ENCODE results near the gene HSP90AB1.

The HSP90AB1 gene

GRCh38 chr6:44289726-44290260 lies 42.9 kb downstream of the HSP90AB1 start:
- DNase-seq (ENCODE audit: insufficient read length) (no peak), FAIRE-seq (no peak)
- no peak for TF ChIP-seq POLR2AphosphoS5 (IDR thresholded peaks at IDR 0.05; ENCODE audit: low read depth, low read length)
- TF ChIP-seq TAF1 (IDR thresholded peaks at IDR 0.05; ENCODE audit: borderline replicate concordance, low read depth, low read length): no peak
- TF ChIP-seq POLR2A (IDR thresholded peaks at IDR 0.05; ENCODE audit: low read depth, low read length): no peak

DNA sequence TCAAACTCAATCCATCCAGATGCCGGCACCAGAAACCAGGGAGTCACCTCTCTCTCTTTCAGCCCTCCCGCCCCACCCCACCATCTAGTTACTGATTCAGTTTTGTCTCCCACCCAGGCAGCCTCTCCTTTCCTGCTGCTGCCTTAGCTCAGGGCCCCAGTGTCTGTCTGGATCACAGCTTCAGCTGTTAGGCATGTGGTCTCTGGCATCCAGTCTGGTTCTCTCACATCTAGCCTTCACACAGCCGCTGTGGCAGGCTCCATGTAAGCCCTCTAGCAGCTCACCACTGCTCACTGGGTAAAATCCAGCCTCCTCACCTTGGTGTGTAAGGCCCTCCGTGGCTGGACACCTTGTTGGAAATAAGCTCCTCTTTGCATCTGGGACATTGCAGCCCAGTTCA lies 44.9 kb downstream of the HSP90AB1 start:
- TF ChIP-seq TAF1 (IDR thresholded peaks at IDR 0.05; ENCODE audit: borderline replicate concordance, low read depth, low read length) (no peak), POLR2AphosphoS5 (IDR thresholded peaks at IDR 0.05; ENCODE audit: low read depth, low read length) (no peak), POLR2A (IDR thresholded peaks at IDR 0.05; ENCODE audit: low read depth, low read length) (no peak)
- no peak for FAIRE-seq

GRCh38 chr6:44292661-44293365 lies 45.9 kb downstream of the HSP90AB1 start:
- TF ChIP-seq POLR2AphosphoS5 (IDR thresholded peaks at IDR 0.05; ENCODE audit: low read depth, low read length): no peak
- TF ChIP-seq POLR2A (IDR thresholded peaks at IDR 0.05; ENCODE audit: low read depth, low read length): no peak
- TF ChIP-seq TAF1 (IDR thresholded peaks at IDR 0.05; ENCODE audit: borderline replicate concordance, low read depth, low read length): no peak
- no peak for FAIRE-seq
- no peak for DNase-seq (ENCODE audit: insufficient read length)

More for the DNA sequence above, 44.9 kb downstream of the HSP90AB1 start:
- no peak for DNase-seq (ENCODE audit: insufficient read length)

- TF ChIP-seq POLR2A (IDR thresholded peaks at IDR 0.05; ENCODE audit: low read depth, low read length) (no peak), POLR2AphosphoS5 (IDR thresholded peaks at IDR 0.05; ENCODE audit: low read depth, low read length) (no peak), TAF1 (IDR thresholded peaks at IDR 0.05; ENCODE audit: borderline replicate concordance, low read depth, low read length) (no peak)
- FAIRE-seq (no peak), DNase-seq (ENCODE audit: insufficient read length) (no peak)
Observed at GRCh38 chr6:44294832-44295791, 48.2 kb downstream of the HSP90AB1 start.

GRCh38 chr6:44297063-44298038 lies 50.5 kb downstream of the HSP90AB1 start:
- TF ChIP-seq POLR2A (IDR thresholded peaks at IDR 0.05; ENCODE audit: low read depth, low read length) (no peak), POLR2AphosphoS5 (IDR thresholded peaks at IDR 0.05; ENCODE audit: low read depth, low read length) (no peak), TAF1 (IDR thresholded peaks at IDR 0.05; ENCODE audit: borderline replicate concordance, low read depth, low read length) (no peak)
- DNase-seq (ENCODE audit: insufficient read length) (no peak), FAIRE-seq (no peak)

- FAIRE-seq (no peak), DNase-seq (ENCODE audit: insufficient read length) (no peak)
- TF ChIP-seq POLR2A (IDR thresholded peaks at IDR 0.05; ENCODE audit: low read depth, low read length) (no peak; the same call in 1 of the 2 replicates), TAF1 (IDR thresholded peaks at IDR 0.05; ENCODE audit: borderline replicate concordance, low read depth, low read length) (no peak), POLR2AphosphoS5 (IDR thresholded peaks at IDR 0.05; ENCODE audit: low read depth, low read length) (no peak; the same call in 1 of the 2 replicates)
Observed at GRCh38 chr6:44298055-44298803, 51.3 kb downstream of the HSP90AB1 start.

GRCh38 chr6:44298864-44299263 lies 52.0 kb downstream of the HSP90AB1 start:
- FAIRE-seq (no peak), DNase-seq (ENCODE audit: insufficient read length) (no peak)

DNA sequence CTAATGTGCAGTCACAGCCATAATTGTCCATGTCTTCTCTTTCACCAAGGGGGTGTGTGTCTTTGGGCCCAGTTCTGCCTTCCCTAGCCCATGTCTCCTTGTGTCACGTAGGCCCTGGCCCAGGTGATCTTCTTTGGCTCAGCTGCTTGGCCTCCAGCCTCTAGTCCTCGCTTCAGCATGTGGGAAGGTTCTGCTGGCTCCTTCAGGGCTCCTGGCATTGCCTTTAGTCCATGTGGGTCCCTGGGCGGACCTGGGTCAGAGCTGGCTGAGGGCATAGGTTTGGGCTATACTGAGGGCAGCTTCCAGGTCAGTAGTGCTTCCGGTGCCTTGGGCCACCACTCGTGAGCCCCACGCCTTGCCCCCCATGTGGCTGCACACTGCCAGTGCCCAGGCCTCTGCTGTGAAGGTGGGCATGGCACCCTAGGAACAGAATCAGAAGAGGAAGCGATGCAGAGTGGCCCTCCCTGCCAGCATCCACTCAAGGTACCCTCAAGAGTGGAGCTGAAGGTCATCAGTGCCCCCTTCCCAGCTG lies 53.5 kb downstream of the HSP90AB1 start:
- DNase-seq (ENCODE audit: insufficient read length) (no peak), FAIRE-seq (no peak)
- TF ChIP-seq POLR2AphosphoS5 (IDR thresholded peaks at IDR 0.05; ENCODE audit: low read depth, low read length): no peak
- TF ChIP-seq POLR2A (IDR thresholded peaks at IDR 0.05; ENCODE audit: low read depth, low read length): no peak
- no peak for TF ChIP-seq TAF1 (IDR thresholded peaks at IDR 0.05; ENCODE audit: borderline replicate concordance, low read depth, low read length)

More at GRCh38 chr6:44298864-44299263, 52.0 kb downstream of the HSP90AB1 start:
- TF ChIP-seq POLR2A (IDR thresholded peaks at IDR 0.05; ENCODE audit: low read depth, low read length): no peak
- TF ChIP-seq TAF1 (IDR thresholded peaks at IDR 0.05; ENCODE audit: borderline replicate concordance, low read depth, low read length): no peak
- peak; percentile 22; the same call in 1 of the 2 replicates for TF ChIP-seq POLR2AphosphoS5 (IDR thresholded peaks at IDR 0.05; ENCODE audit: low read depth, low read length)

DNA sequence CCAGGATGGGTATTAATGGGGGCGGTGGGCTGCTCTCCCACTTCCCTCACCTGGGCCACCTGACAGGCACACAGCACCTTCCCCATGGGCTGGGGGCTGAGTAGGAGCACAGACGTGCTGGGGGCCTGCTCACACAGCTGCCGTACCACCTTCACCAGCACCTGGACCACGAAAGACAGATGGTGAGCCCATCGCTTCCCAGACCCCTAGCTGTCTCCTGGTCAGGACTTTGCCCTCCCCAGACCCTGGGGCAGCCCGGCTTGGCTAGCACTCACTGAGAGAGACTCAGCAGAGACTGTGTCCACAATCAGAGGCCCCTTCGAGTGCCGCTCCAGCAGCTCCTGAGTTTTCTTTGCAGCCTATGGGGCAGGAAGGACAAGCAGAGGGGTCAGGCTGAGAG lies 54.2 kb downstream of the HSP90AB1 start:
- FAIRE-seq: no peak
- DNase-seq (ENCODE audit: insufficient read length): no peak

More for the DNA sequence above, 54.2 kb downstream of the HSP90AB1 start:
- TF ChIP-seq POLR2A (IDR thresholded peaks at IDR 0.05; ENCODE audit: low read depth, low read length): no peak
- TF ChIP-seq TAF1 (IDR thresholded peaks at IDR 0.05; ENCODE audit: borderline replicate concordance, low read depth, low read length): no peak
- TF ChIP-seq POLR2AphosphoS5 (IDR thresholded peaks at IDR 0.05; ENCODE audit: low read depth, low read length): no peak
